GM21390 (cell line): ENCODE data around the gene CXCL9.
A peak's percentile ranks its signal among the peaks of the same experiment; 100 is the strongest.
"Not testable (repeated sequence)": the region's sequence is repeated elsewhere in the genome, so short reads cannot be mapped to it uniquely, and the experiment has no call there.

Experiments
- ATAC-seq: cut with Tn5 transposase; IDR thresholded peaks from one replicate; pipeline ENCODE4 v1.9.1; 2021; ENCODE audit not compliant: unreplicated experiment

CXCL9 gene

DNA sequence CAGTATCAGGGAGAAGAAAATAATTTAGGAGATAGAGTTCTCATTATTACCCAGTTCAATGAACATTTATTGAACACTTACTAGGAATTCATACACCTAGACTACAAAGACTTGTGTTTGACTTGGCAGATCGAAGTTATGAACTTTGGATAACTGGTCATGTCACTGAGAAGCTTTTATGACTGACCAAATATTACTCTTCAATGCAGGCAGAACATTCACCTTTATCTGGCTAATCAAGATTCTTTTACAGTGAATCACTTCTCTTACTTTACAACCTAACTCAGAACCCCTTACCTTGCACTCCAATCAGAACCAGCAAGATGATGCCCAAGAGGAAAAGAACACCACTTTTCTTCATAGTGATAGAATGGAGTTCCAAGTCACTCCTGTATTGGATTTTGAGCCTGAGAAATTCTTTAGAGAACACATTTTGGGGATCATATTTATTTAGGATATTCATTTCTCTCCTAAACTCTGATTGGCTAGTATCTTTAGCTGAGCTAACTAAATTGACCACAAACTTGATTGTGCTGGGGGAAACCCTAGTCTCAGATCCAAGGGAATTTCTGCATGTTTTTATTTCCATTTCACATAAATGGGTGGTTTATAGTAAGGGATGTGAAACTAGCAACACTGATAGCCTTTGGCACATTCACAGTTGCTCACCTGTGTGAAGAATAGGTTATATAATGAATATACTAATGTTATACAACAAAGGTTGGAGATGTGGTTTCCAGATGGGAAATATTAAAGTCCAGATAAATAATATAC is at the start of gene CXCL9:
Gene CXCL9, minus strand, starts transcription at position 421 of the 774 bp plus-strand sequence. Its CDS starts 60 bp downstream, at position 361.
- no peak for ATAC-seq

DNA sequence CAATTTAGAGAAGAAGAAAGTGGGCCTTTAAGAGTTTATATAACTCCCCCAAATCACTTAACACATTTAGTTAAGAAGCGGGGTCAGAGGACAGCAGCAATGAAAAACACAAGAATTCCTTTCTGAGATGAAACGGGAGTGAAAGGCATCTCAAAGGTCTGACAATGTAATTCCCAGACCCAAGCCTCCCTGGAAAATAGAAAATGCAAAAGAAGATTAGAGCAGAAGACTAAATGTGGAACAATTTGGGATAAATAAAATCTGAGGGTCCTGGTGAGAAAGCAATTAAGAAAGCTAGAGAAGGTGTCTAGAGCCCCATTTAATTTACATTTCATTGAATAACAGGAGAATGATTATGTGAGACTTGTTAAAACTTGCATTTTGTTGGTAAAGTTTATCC is 48.1 kb upstream of the CXCL9 start:
- no peak for ATAC-seq

DNA sequence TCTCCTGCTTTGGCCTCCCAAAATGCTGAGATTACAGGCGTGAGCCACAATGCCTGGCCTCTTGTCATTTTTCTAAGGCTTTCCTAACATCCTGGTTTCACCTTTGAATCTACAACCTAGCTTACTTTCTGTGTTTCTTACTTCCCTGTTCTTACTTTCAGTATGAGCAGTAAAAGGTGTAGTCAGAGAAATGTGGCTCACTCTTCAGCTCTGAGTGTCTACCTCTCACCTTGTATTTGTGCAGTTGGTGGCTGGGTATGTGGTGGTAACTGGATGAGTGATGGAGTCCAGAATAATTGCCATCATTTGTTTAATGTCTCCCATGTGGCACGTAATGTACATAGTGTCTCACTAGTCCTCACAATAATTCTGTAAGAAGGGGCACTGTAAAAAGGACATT is 47.7 kb upstream of the CXCL9 start:
- peak; percentile 94 for ATAC-seq

DNA sequence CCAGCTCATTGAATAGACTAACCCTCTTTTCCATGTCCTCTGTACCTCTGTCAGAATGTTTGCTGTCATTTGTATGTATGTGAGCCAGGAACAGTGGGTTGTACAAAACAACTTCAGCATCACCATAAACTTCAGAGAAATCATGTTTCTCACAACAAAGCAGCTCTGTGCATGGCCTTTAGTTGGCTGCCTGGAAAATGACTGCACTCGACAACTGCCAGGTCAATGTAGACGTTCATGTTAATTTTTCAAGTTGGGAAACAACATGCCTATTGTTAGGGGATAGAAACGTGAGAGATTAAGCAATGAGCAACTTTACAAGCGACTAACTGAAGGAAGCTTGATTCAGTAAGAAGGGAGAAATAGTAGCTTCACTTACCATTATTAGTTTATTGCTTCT is 46.4 kb upstream of the CXCL9 start:
- no peak for ATAC-seq

DNA sequence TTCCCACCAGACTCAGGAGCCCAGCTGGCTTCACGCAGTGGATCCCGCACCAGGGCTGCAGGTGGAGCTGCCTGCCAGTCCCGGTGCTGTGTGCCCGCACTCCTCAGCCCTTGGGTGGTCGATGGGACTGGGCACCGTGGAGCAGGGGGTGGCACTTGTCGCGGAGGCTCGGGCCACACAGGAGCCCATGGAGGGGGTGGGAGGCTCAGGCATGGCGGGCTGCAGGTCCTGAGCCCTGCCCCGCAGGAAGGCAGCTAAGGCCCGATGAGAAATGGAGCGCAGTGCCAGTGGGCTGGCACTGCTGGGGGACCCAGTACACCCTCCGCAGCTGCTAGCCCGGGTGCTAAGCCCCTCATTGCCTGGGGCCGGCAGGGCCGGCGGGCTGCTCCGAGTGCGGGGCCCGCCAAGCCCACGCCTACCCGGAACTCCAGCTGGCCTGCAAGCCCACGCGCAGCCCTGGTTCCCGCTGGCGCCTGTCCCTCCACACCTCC is 43.3 kb upstream of the CXCL9 start:
- not testable (repeated sequence) for ATAC-seq

GRCh38 chr4:76049860-76050416 is 42.6 kb upstream of the CXCL9 start:
- not testable (repeated sequence) for ATAC-seq

- not testable (repeated sequence) for ATAC-seq
Observed at GRCh38 chr4:76044686-76045085, 37.4 kb upstream of the CXCL9 start.

- not testable (repeated sequence) for ATAC-seq
Observed at GRCh38 chr4:76043306-76043705, 36.0 kb upstream of the CXCL9 start.

- not testable (repeated sequence) for ATAC-seq
Observed at GRCh38 chr4:76042241-76042998, 35.1 kb upstream of the CXCL9 start.

- ATAC-seq, result no peak
Observed at GRCh38 chr4:76036855-76037254, 29.5 kb upstream of the CXCL9 start.

- no peak for ATAC-seq
Observed at GRCh38 chr4:76035799-76036380, 28.6 kb upstream of the CXCL9 start, which contains the start of gene CXCL11. CXCL11 (minus strand) TSS chr4:76036070; CDS start chr4:76035987, 83 bp downstream.

DNA sequence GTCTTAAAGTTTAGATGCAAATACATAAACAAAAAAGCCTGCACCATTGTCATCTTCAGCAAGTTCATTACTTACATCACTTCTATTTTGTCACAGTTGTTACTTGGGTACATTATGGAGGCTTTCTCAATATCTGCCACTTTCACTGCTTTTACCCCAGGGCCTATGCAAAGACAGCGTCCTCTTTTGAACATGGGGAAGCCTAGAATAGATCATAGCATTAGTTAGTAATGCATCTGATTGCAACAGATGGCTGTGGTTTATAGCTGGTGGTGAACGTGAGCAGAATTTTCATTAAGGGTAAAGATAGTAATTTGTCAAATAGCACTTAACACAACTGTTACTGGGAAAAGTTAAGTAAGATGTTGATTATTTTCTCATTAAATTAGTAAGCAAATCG is 27.8 kb upstream of the CXCL9 start:
- no peak for ATAC-seq

DNA sequence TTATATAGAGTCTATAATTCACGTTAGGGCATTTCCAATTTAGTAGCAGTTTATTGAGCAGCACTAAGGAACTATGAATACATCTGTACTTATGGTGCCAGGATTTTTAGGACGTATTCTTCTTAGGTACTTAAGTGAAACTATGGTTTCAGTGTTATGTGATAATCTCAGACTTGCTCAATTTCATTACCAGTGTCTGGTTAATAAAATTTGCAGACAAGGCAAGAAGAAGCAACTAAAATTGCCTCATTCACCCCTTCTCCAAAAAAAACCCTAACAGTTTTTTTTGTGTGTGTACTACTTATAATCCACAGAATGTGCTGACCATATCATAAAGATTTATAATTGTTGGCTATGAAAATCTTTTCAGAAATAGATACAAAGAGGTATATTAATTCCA is 22.0 kb upstream of the CXCL9 start:
- no peak for ATAC-seq

GRCh38 chr4:76028350-76028765 is 21.0 kb upstream of the CXCL9 start:
- no peak for ATAC-seq

DNA sequence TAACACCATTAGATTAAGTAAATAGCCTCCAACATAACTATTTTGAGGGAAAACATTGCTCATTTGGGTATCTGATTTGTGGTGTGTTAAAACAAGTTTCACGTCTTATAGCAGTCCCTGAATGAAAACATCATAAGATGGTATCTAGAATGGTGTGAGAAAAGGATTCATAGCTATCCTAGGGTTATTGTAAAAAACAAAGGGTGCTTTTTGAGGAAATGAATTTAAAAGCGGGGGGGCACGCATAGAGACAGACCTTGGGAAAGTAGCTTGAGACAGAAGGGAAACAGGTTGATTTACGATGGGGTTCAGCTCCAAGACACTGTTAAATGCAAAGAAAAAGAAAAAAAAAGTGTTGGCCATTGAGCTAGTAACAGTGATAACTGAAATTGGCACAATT is 16.8 kb upstream of the CXCL9 start:
- ATAC-seq, result no peak

DNA sequence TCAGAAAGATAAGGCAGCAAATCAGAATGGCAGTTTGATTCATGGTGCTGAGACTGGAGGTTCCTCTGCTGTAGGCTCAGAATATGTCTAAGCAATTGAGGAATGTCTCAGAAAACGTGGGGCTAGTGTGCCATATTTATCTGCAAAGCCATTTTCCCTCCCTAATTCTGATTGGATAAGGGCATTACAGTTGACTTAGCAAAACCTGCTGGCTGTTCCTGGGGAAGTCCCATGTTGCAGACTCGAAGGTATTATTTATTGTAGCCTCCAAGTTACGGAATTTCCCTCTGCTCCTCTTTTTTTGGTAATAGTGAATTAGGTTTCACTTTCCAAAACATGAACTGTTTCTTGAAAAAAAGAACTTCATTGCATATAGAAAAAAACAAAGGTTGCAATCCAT is 16.1 kb upstream of the CXCL9 start, which contains the start of gene CXCL10:
Gene CXCL10, minus strand, starts transcription at position 109 of the 400 bp plus-strand sequence. Its CDS starts 66 bp downstream, at position 43.
- ATAC-seq, result no peak

DNA sequence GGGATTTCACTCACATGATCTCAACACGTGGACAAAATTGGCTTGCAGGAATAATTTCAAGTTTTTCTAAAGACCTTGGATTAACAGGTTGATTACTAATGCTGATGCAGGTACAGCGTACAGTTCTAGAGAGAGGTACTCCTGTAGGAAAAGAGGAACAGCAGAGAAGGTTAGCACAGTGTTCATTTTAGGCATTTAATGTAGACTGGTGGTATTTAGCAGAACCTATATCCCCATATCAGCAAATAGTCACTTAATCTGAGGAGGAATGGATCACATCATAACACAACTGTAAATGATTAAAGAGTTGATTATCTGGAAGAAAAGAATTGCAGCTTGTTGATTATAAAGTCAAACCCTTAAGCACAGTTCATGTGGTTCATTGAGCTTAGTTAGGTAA is 15.4 kb upstream of the CXCL9 start:
- no peak for ATAC-seq

DNA sequence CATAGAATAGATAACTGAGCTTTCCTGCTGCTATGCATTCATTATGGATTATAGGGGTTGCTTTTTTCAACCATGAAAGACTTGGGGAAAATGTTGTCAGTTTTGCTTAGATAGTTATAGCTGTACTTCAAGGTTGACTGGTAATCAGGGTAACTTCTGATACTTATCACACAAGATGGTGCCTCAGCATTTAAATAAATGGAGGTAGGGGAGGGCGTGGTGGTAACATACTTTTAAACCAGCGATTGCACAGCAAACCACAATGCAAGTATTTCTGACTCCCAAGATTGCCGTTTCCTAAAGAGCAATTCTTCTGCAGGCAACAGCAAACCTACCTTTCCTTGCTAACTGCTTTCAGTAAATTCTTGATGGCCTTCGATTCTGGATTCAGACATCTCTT is 14.7 kb upstream of the CXCL9 start:
- no peak for ATAC-seq

DNA sequence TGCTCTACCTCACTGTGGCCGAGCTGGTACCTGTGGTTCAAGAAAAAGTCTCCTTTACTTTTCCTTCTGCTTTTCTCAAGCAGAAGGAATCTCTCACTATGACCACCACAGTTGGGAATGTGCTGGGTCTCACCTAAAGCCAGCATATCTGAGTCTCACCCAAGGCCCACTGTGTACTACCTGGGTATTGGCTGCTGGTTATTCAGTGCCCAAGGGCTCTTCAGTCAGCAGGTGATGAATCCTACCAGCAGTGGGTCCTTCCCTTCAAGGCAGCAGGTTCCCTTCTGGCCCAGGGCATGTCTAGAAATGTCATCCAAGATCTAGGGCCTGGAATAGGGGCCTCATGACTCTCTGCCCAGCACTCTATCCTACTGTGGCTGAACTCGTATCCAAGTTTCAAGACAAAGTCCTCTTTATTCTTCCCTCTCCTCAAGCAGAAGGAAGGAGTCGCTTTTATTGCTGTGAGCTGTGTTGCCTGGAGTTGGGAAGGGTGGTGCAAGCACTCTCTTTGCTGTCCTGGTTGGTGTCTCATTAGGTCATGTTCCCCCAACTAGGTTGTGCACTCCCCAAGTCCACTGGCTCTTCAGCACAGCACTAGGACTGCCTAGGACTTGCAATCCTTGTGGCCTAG is 9.9 kb upstream of the CXCL9 start:
- no peak for ATAC-seq

DNA sequence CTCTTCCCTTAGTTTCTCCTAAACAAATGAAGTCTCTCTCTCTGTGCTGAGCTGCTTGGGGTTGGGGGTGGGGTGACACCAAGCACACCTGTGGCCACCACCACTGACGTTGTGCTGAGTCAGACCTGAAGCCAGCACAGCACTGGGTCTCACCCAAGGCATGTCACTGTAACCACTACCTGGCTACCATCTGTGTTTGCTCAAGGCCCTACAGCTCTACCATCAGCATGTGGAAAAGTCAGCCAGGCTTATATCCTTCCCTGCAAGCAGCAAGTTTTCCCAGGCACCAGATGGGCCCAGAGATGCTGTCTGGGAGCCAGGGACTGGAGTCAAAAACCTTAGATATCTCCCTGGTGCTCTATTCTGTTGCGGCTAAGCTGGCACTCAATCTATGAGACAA is 9.1 kb upstream of the CXCL9 start:
- peak; percentile 57 for ATAC-seq

DNA sequence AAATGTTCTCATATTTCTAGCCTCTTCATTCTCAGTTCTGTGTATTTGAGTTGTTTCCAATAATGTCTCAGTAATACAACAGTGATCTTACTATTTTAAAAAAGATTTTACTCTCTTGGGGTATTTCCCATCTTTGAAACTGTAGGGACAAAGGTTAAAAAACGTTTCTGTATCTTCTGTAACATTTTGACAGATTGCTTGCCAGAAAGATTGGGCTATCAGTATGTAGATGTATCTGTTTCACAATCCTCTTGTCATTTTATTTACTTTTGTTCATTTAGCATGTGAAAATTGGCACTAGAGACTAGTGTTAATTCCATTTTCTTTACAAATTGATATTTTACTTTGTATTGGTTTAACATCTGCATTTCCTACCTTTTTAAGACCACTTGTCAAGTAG is 6.2 kb upstream of the CXCL9 start:
- no peak for ATAC-seq
